Tibial nerve (tissue), 4 donors: Measurements from ENCODE around the gene OR10G2.

Source experiments
- CTCF ChIP-seq, 5 experiments: fragments of 200-600 bp in 3 of 5; fragments of 450-650 bp in 2 of 5; sonication (generic) in 3 of 5; IDR thresholded peaks; one replicate each; pipeline ENCODE4 v1.5.1; 2016 to 2019; ENCODE audit warnings: antibody characterized with exemption in 5 of 5, mild to moderate bottlenecking in 3 of 5, moderate library complexity in 2 of 5
- EP300 ChIP-seq, 2 donors: sonication (generic); formaldehyde crosslinking; IDR thresholded peaks; one replicate each; pipeline ENCODE4 v1.6.1; 2017; ENCODE audit warnings: antibody characterized with exemption in 2 of 2, mild to moderate bottlenecking in 1 of 2

DNA sequence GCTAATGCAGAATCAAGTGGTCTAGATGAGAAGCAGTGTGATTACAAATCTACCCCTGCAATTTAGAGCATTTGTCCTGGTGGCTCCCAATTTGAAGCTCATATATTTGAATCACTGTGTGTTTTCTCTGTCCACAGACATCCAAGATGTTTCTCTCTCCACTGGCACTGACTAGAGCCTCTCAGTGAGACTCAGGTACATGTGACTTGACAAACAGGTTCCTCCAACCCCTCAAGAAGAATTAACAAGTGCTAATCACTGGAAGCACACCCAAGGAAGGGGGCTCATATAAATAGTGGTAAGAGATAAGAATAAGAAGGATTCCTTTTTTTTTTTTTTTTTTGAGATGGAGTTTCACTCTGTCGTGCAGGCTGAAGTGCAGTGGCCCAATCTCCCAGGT is 20.5 kb downstream of the OR10G2 start:
- TF ChIP-seq CTCF (IDR thresholded peaks at IDR 0.05): no peak
- no peak for TF ChIP-seq EP300 (IDR thresholded peaks at IDR 0.05)
